GM21723 (cell line): Measurements from ENCODE around the gene ZDHHC9.

ENCODE experiments used
- ATAC-seq: cut with Tn5 transposase; IDR thresholded peaks from one replicate; pipeline ENCODE4 v1.9.1; 2021; ENCODE audit warnings: mild to moderate bottlenecking, moderate library complexity; ENCODE audit not compliant: unreplicated experiment

The ZDHHC9 gene

DNA sequence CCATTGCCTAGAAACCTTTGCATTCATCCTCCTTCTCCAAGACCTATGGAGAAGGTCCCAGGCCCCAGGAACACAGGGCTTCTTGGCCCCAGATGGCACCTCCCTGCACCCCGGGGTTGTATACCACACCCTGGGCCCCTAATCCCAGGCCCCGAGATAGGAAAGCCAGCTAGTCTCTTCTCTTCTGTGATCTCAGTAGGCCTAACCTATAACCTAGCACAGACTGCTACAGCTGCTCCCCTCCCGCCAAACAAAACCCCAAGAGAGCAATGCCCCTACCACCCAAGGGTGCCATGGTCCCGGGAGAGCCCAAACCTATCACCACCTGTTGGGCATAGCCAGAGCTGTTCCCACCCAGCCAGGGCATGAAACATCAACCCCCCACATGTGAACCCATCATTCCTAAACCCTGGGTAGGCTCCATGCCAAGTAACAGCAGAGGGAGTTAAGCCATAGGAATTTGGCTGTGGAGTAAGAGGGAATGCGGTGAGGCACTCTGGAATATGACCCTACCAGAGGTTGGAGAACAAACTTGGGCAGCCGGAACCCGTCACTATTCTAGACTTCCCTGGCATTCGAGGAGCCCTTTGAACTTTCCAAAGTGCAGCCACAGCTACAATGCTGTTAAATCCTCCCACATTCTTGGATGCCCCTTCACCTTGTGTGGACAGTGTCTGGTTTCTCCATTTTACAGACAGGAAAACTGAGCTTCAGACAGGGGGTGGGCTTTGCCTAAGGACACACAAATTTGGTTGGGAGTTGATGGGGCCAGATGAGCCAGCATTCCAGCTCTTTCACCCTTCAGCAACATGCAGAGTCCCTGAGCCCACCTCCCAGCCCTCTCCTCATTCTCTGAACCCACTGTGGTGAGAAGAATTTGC is 74.9 kb downstream of the ZDHHC9 start:
- no peak for ATAC-seq

- ATAC-seq, result no peak
Measured at GRCh38 chrX:129768186-129768585, 75.5 kb downstream of the ZDHHC9 start.

- ATAC-seq, result no peak
Measured at GRCh38 chrX:129763666-129764065, 80.0 kb downstream of the ZDHHC9 start.

DNA sequence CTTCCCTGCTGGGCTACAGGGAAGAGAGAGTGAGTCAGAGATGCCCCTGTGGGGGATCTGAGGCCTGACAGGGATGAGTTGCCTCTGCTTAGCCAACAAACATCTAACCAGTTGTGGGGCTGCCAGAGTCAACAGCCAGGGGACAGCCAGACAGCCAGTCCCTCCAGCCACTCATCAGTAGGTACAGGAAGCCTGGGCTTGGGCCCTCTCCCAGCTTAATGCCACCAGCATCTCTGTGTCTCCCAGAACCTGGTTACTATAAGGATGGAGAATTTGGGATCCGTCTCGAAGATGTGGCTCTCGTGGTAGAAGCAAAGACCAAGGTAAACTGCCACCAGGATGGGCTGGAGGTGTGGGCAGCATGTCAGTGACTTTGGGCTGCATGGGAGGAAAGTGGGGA is 81.2 kb downstream of the ZDHHC9 start:
- ATAC-seq, result no peak

- no peak for ATAC-seq
Measured at GRCh38 chrX:129761596-129761995, 82.1 kb downstream of the ZDHHC9 start.

DNA sequence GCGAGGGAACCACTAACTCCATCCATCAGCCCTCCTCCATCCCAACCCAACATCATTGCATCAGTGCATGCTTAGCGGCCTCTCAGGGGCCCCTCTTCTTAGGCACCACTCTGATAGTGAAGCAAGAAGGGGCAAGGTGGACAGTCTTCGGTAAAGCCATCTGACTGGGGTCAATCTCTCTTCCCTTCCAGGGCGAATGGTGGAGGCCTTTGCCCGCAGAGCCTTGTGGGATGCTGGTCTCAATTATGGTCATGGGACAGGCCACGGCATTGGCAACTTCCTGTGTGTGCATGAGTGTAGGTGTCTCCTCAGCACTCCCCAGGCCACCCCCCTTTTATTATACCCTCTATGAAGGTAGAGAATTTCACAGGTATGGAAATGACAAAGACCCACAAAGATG is 82.7 kb downstream of the ZDHHC9 start:
- no peak for ATAC-seq

DNA sequence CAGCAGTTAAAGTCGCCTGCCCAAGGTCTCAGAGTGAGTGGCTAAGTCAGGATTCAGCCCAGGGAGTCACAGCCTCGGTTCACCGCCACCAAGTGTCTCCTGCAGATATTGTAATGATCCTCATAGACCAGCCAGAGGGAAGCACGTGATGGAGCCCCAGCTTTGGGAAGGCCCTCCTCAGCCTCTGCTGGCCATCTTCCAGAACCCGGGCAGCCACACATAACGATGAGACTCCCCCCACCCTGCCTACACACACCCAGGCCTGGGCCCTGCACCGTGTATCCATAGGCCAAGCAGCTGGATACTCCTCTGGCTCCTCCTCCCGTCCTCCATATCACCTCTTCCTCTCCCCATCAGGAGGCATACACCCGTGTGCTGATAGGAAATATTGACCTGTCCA is 83.5 kb downstream of the ZDHHC9 start:
- ATAC-seq, result no peak

DNA sequence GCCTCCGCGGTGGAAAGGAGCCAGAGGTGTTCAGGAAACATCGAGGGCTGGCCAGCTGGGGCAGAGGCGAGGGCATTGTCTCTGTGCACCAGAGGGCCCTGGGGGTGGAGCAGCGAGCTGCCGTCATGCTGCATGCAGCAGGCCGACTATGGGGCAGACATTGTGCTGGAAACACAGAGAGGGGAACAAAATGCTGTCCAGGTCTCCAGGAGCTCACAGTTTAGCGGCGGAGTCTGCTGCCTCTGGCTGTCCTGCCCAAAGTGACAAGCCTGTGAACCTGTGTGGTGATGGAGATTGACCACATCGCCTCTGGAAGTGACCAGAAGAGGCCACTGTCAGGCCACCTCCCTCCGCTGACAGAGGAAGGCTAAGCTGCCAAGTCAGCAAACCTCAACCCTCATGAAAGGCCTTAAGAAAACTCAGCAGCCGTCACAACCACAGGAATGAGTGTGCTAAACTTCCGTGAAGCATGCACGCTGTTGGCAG is 84.1 kb downstream of the ZDHHC9 start:
- ATAC-seq, result no peak

GRCh38 chrX:129755779-129756650 is 87.7 kb downstream of the ZDHHC9 start:
- peak; percentile 43 for ATAC-seq

GRCh38 chrX:129754056-129755024 is 89.3 kb downstream of the ZDHHC9 start:
- no peak for ATAC-seq
